GM21367 (cell line): Measurements from ENCODE around the gene FOXC2.

Source experiments
- ATAC-seq: cut with Tn5 transposase; IDR thresholded peaks from one replicate; pipeline ENCODE4 v1.9.1; 2021; ENCODE audit not compliant: unreplicated experiment

The FOXC2 gene

DNA sequence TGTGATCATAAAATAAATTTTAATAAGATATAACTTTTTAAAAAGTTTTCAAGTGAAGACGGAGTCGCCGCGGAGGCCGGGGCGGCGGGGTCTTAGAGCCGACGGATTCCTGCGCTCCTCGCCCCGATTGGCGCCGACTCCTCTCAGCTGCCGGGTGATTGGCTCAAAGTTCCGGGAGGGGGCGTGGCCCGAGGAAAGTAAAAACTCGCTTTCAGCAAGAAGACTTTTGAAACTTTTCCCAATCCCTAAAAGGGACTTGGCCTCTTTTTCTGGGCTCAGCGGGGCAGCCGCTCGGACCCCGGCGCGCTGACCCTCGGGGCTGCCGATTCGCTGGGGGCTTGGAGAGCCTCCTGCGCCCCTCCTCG lies at the start of gene FOXC2:
TSS of gene FOXC2 (plus strand) at position 229 of the 365 bp plus-strand sequence. CDS start 507 bp downstream, outside the sequence.
- no peak for ATAC-seq

DNA sequence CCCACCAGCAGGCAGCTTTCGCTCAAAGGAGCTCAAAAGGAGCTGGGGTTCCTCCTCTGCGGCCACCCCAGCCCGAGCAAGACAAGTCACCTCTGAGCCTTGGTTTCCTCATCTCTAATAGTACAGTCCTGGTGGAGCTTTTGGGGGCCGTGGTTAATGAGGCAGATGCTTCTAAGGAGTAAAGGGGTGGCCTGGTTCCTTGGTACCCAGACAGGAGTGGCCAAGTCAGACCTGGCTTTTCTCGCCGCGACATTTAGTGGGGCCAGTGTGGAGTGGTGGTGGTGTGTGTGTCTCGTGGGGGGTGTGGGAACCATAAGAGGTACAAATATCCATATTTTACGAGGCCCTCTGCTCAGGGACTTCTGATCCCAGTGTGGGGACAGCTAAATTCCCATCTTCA lies 49.6 kb upstream of the FOXC2 start:
- no peak for ATAC-seq

DNA sequence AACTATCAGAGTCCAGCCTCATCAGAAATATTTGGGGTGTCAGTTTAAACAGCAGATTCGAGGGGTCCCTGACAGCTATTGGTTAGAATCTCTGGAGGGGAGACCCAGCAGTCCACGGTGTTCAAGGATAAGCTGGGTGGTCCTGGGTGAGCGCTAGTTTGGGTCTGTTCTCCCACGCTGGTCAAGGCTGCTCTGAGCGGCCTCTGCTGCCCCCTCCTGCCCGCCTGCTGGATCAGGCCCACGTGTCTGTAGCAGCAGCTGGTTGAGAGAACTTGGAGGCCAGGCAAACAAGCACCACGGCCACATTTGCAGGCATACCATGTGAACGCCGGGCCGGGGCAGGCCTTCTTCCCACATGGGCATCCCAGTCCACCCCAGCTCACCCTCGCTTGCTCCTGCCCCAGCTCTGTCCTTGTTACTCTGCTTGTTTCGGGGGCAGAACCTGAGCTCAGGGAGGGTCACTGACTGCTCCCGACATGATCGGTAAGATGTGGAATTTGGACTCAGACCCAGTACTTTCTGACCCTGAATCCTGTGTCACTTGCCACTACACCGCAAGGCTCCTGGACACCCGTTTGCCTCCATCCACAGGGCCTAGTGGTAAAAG lies 48.9 kb upstream of the FOXC2 start:
- no peak for ATAC-seq

DNA sequence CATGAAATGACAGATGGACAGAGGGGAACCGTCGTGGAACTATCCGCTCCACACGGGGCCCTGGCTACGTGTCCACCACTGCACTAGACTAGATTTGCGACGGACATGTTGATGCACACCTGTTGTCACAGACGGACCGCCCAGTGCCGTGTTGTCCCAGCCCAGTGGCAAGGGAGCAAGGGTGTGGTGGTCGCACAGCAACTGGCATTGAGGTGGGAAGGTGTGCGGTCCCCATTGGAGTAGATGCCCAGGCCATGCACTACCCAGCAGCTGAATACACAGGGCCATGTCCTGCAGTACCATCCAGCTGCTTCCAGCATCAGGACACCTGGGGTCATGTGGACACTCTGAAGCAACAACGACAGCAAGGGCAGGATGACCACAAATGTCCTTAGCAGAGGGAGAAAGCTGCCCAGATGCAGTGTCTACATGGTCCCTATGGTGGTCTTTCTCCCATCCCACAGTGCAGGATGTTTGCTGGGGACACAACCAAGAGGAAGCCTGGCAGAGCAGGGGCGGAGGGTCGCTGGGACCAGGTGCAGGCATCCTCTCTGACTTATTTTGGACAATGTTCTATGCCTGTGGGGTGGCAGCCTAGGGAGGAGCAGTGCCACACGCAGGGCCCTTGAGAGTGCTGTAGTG lies 47.5 kb upstream of the FOXC2 start:
- no peak for ATAC-seq

DNA sequence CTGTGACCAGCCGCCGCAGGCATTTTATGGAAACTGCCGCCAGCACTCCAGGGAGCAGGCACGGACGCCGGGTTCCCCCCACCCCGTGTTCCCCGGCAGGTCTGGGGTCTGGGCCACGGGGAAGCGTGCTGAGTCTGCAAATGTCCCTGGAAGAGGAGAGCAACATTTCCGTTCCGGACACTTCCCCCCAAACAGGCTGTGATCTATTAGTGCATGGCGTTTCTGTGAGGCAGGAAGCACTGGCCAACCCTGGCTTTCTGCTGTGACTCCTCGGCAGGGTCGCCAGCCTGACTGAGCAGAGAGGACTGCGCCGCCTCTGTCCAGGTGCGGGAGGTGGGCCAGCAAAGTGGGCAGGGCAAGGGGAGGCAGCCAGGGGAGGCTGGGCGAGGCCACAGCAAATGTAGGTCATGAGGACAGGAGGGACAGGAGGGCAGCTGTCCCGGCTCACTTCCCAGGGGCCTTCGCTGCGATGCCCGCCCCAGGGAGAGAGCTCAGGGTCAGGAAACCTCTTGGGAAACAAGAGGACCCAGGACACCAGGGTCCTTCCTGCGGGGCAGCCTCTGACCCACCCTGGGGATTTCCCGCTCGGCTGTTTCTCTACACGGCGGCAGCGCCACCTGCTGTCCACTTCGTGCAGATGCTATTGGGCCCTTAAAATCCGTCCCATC lies 46.8 kb upstream of the FOXC2 start:
- no peak for ATAC-seq

DNA sequence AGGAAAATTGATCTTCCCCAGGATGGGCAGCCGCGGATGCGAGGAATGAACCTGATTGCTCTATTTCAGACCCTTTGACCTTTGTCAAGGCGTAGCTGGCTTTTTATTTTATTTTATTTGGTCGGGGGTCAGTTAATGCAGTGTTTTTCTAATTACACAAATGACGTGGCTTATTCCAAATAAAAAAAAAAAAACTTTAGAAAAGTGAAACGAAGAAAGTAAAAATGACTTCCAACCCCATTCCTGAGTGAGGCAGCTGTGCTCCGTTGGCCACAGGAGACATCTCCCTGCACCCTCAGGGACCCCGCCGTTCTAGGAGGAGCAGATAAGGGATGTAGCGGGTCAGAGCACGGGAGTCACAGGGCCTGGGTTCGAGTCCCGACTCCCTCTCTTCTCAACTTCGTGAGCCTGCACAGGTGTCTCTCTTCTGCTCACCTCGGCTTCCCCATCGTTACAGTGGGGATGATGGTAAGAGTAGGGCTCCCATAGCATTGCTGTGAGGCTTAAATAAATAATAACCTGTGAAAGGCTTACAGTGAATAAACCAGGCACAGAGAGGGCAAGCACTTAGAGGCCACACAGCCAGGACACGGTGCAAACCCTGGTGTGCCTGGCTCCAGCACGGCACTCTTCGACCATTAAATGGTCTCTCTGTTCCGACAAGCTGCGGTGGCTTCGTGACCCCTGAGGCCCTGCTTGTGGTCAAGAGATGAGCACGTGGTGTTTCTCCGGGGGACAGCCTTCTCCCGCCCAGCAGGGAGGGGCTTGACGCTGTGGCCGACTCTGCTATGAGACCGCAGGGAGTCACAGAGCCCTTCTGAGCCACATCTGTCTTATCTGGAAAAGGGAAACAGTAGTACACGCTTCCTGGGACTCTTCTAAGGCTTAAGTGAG lies 46.1 kb upstream of the FOXC2 start:
- ATAC-seq: no peak

DNA sequence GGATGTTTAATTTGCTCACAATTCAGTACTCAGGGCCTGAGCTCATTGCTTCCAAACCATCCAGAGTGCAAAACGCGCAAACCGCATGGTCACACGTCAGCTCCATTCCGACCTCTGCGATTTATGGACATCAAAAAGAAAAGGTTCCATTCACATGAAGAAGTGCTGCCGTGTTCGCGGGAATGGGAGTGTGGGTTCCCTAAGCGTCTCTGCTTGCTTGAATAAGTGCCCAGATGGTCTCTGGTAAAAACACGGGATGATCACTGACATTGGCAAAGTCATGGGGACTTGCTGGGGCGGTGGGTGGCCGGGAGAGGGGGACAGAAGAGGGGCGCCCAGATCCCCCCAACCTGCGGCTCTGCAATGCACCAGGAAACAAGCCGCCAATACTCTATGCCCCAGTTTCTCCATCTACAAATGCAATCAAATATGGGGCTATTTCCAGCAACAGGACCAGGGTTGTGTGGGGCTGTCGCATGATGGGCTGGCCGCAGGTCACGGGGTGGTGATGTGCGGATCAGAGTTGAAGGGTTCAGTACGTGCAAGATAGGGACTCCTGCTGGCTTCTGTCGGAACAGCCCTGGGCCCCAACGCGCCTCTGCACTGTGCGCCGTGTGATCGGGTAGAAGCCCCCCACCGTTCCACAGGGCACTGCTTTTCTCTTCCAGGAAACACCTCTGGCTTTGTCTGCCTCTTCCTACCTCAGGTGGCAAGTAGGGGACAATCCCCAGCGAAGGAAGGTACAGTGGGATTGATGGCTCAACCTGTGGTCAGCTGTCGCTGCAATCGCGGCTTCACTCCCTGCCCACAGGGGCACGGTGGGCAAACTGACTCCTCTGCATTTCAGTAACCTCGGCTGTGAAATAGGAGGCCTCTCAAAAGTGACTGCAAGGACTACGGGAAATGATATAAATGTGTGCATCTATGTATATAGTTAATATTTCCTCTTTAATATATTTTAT lies 45.1 kb upstream of the FOXC2 start:
- no peak for ATAC-seq

DNA sequence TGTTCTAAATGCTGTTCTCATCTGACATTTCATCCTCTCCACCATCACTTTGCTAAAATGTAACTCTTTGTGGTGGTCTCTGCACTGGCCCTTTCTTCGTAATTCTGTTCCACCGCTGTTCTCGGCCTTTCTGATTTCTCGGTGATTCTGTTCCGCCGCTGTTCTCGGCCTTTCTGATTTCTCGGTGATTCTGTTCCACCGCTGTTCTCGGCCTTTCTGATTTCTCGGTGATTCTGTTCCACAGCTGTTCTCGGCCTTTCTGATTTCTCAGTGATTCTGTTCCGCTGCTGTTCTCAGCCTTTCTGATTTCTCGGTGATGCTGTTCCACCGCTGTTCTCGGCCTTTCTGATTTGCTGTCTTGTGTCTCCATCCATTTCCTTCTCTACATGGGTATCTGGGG lies 44.0 kb upstream of the FOXC2 start:
- no peak for ATAC-seq

DNA sequence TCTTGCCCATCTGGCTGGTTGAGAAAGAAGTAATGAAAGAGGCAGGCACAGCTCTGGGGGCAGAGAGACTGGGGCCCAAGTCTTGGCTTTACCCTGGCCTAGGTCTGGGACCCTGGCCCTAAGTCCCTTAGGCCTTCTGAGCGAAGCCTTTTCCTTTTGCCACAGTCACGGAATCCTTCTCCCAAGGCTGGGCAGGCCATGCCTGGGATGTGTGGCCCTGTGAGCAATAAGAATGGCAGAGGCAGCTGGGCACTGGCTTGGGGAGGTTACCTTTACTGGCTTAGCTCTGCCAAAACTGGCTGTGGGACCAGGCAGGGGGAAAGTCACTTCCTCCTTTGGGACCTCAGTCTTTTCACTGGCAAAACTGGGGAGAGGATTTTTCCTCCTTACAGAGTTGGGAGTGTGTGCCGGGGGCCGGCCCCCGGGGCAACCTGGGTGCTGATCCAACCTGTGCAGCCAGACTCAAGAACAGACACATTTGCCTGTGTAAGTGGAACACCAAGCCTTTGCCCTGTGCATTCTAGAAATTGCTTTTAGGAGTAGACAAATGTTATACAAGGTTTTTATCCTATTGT lies 43.4 kb upstream of the FOXC2 start:
- ATAC-seq: no peak

DNA sequence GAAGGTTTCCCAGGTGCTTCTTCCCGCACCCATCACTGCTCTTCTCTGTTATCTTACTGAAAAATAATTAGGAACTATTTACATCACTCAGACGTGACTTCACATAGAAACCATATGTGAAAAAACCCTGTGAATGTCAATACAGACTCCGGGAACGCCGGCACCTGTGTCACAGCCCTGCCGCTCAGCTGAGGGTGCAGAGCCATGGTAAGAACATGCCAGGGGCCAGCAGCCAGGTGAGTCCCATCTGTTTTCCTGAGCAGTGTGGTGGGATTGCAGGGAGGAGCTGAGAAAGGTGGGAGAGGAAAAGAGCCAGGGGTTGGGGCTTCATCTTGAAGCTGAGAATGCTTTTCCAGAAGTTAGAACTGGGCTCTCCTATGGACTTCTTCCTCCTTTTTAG lies 42.6 kb upstream of the FOXC2 start:
- ATAC-seq: no peak

DNA sequence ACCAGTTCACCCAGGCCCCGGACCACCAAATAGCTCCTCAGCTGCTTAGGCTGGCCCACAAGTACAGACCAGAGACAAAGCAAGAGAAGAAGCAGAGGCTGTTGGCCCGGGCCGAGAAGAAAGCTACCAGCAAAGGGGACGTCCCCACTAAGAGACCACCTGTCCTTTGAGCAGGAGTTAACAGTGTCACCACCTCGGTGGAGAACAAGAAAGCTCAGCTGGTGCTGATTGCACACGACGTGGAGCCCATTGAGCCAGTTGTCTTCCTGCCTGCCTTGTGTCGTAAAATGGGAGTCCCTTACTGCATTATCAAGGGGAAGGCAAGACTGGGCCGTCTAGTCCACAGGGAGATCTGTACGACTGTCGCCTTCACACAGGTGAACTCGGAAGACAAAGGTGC lies 40.9 kb upstream of the FOXC2 start:
- ATAC-seq: no peak

DNA sequence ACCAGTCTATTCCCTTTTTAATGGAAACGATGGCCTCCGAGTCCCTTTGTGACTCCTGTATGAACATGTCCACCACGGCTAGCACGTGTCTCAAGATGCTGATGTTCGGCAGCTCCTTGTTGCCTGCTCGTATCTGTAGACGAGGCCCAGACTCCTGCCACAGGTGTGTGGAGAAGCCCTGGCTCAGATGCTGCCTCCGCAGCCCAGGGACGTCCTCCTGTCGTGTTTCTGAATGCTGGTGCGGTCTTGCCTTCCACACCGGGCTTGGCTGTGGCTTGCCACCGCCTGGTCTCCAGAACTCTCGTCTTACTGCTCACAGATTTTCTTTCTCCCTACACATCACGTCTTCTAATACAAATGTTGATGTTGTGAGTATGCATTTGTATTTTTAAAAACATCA lies 39.3 kb upstream of the FOXC2 start:
- no peak for ATAC-seq

DNA sequence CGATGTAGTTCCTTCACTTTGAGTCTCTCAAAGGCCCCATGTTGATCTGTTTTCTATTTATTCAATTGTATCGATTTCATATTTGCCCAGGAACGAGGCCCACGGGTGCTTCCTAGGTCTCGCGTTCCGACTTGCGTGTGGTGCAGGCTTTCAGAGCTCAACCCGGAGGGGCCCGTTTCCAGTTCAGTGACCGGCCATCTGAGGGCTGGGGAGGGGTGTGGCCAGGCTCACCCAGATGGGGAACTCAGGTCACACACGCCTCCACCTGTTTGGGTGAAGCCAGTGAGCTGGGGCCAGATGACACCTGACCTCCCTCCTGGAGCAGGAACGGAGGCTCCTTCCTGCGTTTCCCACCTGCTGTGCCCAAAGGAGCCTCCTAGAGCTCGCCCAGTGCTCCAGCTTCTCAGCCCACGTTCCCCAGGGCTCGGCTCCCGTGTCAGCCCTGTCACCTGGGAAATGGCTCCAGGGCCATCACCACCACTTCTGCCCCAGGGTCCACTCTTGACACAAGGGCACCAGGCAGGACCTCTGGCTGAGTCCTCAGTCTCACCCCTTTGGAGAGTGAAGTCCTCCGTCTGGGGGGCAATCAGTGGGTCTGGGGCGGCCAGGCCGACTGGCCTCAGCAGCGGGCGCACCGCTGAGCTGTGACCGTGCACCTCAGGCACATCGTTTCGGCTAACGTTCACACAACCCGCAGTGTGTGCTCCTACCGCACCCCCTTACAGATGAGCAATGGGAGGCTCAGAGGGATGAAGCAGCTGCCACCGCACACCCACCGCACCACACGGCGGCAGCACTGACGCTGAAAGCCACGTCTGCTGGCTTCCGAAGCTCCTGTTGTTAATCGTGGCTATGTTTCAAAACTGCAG lies 38.3 kb upstream of the FOXC2 start:
- no peak for ATAC-seq

DNA sequence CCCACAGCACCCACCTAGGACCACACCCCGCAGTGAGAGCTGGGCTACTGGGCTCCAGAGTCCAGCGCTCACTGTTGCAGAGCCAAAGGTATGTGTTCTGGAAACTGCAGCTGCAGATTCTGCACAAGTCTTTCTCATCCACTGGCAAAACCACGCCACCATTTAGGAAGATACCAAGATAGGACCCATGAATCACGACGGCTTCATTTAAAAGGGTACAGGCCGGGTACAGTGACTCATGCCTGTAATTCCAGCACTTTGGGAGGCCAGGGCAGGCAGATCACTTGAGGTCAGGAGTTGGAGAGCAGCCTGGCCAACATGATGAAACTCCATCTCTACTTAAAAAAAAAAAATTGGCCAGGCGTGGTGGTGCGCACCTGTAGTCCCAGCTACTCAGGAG lies 37.5 kb upstream of the FOXC2 start:
- no peak for ATAC-seq

DNA sequence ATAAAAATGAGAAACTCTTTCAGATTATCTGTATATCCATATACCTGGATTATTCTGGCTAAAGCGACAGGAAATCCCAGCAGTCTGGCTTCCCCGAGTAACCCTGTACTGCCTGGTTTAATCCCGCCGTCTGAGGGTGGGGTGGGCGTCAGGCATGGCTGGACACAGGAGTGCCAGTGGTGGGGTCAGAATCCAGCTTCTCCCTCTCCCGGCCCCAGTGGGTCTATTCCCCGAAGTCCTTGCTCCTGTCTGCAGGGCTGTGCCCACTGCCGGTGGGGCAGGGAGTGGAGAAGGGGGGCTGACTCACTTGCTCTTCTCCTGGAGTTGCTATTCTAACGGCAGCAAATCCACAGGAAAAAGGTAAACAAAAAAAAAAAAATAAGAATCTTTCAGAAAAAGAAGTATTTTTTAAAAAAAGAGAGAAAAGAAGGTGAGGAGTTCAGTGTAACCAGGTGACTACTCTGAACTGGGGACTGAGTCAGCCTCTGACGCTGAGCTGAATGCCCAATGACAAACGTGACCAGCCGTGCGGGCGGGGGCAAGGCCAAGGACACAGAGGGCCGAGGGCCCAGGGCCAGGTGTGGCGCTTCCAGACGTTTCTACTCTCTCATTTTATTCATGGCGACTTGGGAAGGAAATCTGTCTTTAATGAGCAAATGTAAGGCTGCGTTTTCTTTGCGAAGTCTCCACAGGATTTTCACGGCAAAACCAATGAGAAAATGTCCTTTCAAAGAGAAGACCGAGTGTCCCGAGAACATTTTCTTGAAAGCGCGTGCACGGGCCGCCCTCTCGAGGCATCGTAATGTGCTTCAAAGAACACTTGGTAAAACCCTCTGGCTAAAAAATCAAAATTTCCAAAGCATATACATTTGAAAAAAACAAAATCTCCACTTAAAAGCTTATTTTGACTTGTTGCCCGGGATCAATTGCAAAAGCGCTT lies 36.1 kb upstream of the FOXC2 start:
- no peak for ATAC-seq

DNA sequence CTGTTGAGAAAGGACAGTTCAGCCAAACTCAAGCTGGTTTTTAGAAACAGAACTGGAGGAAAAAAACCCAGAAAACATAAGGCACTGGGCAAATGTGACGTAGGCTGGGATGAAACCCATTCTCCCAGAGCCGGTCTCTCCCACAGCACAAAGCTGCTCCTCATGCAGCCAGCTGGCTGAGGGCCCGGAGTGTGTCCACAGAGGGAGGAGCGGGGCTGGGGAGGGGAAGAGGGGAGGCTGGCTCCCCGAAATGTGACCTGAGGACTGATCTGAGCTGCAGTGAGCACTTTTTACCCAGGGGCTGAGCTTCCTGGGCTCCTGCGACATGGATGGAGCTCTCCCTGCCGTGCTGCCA lies 35.5 kb upstream of the FOXC2 start:
- no peak for ATAC-seq

DNA sequence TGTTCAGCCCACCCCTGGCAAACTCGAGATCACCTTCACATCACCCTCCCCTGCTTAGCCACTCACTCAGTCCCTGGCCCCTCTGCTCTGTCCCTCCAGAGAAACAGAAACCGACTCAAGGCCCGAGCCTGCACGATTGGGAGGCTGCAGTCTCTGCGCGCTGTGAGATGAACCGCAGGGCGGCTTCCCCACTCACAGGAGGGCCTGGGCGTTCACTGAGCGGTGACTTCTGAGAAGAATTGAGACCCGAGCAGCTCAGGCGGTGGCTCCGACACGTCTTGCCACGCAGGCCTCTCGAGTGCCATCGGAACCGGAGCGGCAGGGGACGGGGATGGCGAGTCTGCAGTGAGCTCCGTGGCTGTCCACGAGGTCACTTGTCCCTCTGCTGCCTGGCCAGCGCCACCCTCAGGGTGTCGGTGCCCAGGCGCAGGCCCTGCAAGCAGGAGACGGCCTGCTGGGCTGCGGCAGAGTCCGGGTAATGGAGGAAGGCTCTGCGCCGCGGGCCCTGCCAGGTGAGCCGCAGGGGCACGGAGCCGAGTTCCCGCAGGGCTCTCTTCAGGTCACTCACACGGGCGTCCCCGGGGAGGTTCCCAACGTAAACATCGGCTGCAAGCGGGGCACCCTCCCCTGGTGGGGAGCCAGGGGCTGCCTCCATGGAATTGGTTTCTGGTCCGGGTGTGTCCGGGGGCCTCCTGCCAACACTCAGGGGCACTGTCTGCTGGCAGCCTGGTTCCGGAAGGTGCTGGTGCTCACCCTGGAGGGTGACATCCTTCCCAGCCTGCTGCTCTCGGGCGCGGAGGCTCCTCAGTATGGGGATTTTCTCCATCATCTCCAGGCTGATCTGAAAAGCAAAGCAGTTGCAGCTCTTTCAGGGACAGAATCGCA lies 34.7 kb upstream of the FOXC2 start:
- no peak for ATAC-seq
